M059J (cell line): ENCODE data around the gene LZTFL1. TPM values are rescaled to one million over a fixed set of nuclear protein-coding genes. Genes with fewer than 3 reads are reported as not detected.

ENCODE experiments used
- DNase-seq: peaks from one replicate; pipeline ENCODE4 v3.0.0-alpha.2; 2012; ENCODE audit warnings: low read depth
- total RNA-seq: library from RNA; depleted of rRNA; stranded (reverse); fragments of >200 nt; shearing (Covaris generic); gene quantifications from 2 replicates; pipeline ENCODE4 v1.2.3, GENCODE V29; 2014

Gene LZTFL1
- total RNA-seq, 1 experiment from 2014 or later = 18.0 TPM

GRCh38 chr3:45807681-45808540, 34.0 kb downstream of the LZTFL1 start:
- no peak for DNase-seq

DNA sequence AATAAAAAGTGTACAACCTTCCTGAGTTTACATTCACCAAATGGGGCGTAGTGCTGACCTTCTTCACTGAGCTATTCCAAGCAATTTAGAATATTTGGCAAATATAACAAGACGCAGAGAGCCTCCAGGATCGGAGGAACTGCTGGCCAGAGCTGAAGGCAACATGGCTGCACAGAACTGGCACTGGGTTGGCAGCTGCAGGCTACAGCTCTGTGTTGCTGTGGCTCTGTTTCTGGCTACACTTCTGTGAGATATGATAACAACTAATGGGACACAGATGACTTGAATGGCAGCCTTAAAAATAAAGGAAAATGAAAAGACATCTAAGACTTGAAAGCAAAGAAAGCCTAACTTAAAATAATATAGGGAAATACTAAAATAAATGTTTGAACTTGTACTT, 34.8 kb downstream of the LZTFL1 start:
- no peak for DNase-seq

- no peak for DNase-seq
Observed at GRCh38 chr3:45806072-45806471, 35.8 kb downstream of the LZTFL1 start.

- no peak for DNase-seq
Observed at GRCh38 chr3:45803252-45803935, 38.5 kb downstream of the LZTFL1 start.

DNA sequence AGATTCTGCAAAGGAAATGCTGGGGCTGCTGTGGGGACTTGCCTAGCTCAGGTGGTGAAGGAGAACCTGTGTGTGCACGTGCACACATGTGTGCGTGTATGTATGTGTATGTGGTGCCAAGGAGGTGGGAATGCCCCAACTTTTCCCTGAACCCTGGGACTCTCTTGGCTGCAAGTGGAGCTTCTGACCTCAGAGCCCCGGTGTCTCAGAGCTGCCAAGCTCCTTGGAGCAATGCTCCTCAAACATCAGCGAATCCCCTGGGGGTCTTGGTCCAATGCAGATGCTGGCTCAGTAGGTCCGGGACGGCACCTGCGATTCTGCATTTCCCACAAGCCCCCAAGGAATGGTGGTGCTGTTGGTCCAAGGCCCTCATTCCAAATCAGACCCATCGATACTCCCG, 39.8 kb downstream of the LZTFL1 start:
- DNase-seq = no peak

- no peak for DNase-seq
Observed at GRCh38 chr3:45800611-45801010, 41.3 kb downstream of the LZTFL1 start.

DNA sequence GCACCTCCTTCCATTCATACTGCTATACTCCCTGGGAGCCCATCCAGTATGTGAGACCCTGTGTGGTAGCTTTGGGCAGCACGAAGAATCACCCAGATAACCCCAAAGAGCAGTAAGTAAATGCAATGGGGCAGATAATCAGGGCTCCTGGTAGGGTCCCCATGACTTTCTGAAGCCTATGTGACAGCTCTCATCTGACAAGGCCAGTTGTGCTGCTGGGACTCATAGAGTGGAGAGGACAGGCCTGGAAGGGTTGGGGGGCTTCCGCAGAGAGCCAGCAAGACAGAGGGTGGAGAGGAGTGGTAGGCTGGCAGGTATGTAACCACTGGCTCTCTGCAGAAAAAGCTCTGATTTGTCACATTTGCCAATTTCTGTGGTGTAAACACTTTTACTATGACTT, 42.3 kb downstream of the LZTFL1 start:
- no peak for DNase-seq

DNA sequence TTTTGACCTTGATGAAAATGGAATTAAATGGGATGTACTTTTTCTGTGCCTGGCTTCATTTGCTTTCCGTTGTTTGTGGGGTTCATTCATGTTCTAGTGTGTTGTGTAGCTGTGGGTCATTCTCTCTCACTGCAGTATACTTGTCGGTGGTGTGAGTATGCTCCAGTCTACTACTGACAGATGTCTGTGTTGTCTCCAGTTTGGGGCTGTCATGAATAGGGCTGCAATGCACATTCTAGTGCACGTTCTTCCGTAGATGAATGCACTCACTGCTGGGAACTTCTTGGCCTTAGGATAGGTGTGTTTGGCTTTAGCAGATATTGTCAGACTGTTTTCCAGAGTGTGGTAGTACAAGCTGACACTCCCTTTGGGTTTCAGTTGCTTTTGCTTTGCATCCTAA, 43.9 kb downstream of the LZTFL1 start:
- DNase-seq = no peak

GRCh38 chr3:45796902-45797637, 44.8 kb downstream of the LZTFL1 start:
- DNase-seq = no peak

- no peak for DNase-seq
Observed at GRCh38 chr3:45795882-45796765, 45.8 kb downstream of the LZTFL1 start, which contains the start of gene SLC6A20. Gene SLC6A20, minus strand, starts transcription at chr3:45796536. Its CDS starts 117 bp downstream, at chr3:45796419.

DNA sequence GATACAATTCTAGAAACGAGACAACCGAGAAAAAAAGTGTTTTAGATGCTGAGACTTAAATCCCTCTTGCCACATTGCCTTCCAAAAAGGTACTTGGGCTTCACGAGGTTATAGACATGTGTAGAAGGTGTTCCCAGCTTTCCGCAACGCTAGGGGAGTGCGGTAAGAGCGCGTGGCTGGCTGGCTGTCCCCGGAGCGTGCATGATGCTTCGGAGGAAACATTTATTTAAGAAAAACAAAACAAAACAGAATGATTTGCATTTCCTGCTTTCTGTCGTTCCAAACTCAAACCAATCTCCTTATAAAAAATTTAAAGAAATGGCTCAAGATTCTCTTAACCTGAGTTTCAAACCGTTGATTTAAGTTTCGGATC, 46.4 kb downstream of the LZTFL1 start:
- DNase-seq = no peak

DNA sequence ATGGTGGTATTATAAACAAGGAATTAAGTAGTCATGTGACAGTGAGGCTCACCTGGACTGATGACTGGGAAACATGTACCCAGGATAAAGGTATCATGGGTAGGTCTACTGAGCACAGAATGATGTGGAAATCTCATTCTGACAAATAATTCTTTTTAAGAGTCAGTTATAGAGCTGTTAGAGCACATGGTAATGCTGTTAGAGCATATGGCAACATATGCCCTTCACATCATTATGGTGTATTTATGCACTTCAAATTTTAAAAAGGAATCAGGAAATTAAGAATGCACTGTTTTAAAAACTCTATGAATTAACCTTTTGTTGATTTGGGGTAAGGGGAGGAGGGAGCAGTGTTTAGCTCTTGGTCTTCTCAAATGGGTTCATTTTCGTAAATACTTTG, 47.3 kb downstream of the LZTFL1 start:
- no peak for DNase-seq

DNA sequence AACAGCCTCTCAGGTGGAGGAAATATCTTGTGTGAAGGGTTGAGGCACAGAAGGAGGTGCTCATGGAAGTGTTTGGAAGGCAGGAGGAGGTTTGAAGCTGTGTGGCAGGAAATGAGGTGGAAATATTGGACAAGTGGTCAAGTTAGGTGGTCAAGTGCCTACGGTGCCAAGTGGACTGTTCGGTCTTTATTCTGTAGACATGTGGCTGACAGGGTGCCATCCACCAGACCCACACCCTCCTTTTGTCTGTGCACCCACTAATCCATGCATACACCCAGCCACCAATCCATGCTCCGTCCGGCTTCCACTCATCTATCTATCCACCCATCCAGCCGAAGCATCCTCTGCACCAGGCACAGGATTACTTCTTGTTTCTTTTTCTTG, 47.8 kb downstream of the LZTFL1 start:
- no peak for DNase-seq

- DNase-seq = peak; percentile 54
Observed at GRCh38 chr3:45793482-45794176, 48.3 kb downstream of the LZTFL1 start.

DNA sequence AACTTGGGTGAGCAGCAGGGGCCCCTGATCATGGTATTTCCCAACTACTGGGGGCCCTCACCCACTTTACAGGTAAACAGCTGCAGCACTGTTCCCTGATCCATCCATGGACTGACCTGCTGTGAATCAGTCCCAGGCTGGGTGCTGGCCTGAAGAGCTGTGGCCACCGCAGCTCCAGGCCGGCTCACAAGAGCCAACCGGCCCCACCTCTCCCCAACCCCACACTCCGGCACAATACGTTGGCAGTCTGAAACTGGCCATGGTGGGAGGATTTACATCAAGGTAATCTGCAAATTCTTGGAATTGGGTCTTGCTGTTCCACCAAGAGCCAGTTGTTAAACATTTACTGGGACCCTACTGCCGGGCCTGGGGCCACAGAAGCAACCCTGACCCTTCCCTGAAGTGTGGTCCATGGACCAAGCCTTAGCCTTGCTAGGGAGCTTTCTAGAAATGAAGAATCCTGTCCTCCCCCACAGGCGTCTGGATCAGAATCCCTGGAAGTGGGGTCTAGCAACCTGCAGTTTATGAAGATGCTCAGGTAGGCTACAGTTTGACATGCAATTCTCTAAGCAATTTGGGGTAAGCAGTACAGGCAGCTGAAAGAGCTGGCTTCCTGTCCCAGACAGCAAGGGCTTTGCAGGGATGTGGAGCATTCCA, 49.3 kb downstream of the LZTFL1 start:
- no peak for DNase-seq

- no peak for DNase-seq
Observed at GRCh38 chr3:45792036-45792435, 49.9 kb downstream of the LZTFL1 start.

GRCh38 chr3:45790596-45790995, 51.3 kb downstream of the LZTFL1 start:
- no peak for DNase-seq

GRCh38 chr3:45789235-45789812, 52.6 kb downstream of the LZTFL1 start:
- DNase-seq = no peak

DNA sequence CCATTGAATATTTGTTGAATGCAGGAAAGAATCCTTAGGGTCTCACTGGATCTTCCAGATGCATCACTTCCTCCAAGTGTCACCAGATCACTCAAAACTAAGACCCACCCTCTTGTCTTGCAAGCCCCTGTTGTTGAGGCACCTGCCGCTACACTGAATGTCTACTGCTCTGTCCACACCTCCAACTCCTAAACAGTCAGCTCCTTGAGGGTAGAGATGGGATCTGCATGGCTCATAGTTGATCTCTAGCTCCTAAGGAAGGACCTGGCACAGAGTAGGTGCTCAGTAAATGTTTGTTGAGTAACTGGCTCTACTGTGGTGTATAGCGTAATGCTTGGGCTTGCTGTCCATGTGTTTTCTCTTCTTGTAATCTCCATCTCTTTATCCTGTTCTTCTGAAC, 54.4 kb downstream of the LZTFL1 start:
- DNase-seq = no peak
